GM12865 (cell line): Measurements from ENCODE around the gene ACOX1.

Experiments used
- DNase-seq: peaks from one replicate; pipeline ENCODE4 v3.0.0; 2010; ENCODE audit warnings: low read depth
- H3K4me3 ChIP-seq: 2 replicates; pipeline ENCODE4 v1.5.1; 2011; ENCODE audit warnings: mild to moderate bottlenecking, low read depth, low read length, control low read depth
- TF ChIP-seq, protein P1 (sequence below): IDR thresholded peaks from 2 replicates; pipeline ENCODE4 v1.5.1; 2011; ENCODE audit warnings: low read length, control low read depth, low read depth, inconsistent platforms; ENCODE audit not compliant: insufficient read depth; ENCODE audit errors: missing control alignments

Gene ACOX1

DNA sequence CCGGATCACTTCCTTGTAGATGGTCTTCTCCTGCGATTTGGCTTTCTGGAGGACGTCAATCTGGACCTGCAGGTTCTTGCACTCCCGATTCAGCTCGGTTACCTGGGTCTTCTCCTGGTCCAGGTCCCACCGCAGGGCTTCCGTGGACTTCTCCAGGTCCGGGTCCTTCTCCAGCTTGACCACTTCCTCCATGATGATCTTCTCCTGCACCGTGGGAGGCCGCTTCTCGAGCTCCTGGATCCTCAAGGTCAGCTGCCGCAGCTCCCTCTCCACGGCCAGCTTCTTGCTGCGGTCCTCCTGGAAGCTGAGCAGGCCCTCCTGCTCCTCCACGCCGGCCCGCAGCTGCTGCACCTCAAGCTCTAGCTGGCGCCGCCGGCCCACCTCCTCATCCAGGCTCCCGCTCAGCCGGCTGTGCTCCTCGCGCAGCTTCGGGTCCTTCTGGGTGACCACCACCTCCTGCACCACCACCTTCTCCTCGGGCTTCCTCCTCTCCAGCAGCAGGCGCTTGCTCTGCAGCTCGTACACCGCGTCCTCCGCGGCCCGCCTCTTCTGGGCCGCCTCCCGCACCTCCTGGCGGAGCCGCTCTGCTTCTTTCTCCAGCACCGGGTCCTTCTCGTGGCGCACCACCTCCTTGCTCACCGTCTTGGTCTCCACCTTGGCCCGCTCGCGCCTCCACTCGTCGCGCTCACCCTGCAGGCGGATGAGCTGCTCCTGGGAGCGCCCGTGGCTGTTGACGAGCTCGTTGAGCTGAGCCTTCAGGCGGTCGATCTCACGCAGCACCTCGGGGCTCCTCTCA, 29.9 kb upstream of the ACOX1 start:
- no peak for DNase-seq
- no peak overlapping the region for H3K4me3 ChIP-seq
- TF ChIP-seq, protein P1, sequence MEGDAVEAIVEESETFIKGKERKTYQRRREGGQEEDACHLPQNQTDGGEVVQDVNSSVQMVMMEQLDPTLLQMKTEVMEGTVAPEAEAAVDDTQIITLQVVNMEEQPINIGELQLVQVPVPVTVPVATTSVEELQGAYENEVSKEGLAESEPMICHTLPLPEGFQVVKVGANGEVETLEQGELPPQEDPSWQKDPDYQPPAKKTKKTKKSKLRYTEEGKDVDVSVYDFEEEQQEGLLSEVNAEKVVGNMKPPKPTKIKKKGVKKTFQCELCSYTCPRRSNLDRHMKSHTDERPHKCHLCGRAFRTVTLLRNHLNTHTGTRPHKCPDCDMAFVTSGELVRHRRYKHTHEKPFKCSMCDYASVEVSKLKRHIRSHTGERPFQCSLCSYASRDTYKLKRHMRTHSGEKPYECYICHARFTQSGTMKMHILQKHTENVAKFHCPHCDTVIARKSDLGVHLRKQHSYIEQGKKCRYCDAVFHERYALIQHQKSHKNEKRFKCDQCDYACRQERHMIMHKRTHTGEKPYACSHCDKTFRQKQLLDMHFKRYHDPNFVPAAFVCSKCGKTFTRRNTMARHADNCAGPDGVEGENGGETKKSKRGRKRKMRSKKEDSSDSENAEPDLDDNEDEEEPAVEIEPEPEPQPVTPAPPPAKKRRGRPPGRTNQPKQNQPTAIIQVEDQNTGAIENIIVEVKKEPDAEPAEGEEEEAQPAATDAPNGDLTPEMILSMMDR, result no peak

DNA sequence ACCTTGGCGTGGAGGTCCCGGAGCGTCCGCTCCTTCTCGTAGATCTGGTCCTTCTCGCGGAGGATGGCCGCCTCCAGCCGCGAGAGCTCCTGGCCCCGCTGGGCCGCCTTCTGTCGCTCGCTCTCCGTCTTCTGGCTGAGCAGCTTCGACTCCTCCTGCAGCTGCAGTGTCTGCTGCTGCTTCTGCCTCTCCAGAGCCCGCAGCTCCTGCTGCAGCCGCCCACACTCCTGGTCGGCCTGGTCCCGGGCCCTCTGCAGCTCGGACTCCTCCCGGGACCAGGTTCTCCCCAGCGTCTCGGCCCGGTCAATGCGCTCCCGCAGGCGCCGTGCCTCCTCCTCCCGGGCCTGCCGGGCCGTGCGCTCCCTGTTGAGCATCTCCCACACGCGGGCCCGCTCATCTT, 29.2 kb upstream of the ACOX1 start:
- DNase-seq, result no peak
- no peak overlapping the region for H3K4me3 ChIP-seq
- TF ChIP-seq, protein P1, result no peak

DNA sequence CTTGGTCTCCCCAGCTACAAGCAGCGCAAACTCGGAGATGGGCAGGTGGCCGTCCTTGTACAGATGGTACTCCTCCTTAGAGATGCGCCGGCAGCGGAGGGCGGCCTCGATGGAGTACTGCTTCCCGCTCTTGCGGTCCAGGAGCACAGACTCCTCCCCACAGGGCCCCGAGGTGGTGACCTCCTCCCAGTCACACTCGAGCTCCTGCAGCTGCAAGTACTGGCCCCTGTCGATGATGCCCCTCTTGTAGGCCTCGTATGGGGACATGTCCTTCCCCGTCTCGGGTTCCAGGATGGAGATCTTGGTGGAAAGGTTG, 28.8 kb upstream of the ACOX1 start:
- TF ChIP-seq, protein P1, result no peak
- no peak overlapping the region for H3K4me3 ChIP-seq
- DNase-seq, result no peak

DNA sequence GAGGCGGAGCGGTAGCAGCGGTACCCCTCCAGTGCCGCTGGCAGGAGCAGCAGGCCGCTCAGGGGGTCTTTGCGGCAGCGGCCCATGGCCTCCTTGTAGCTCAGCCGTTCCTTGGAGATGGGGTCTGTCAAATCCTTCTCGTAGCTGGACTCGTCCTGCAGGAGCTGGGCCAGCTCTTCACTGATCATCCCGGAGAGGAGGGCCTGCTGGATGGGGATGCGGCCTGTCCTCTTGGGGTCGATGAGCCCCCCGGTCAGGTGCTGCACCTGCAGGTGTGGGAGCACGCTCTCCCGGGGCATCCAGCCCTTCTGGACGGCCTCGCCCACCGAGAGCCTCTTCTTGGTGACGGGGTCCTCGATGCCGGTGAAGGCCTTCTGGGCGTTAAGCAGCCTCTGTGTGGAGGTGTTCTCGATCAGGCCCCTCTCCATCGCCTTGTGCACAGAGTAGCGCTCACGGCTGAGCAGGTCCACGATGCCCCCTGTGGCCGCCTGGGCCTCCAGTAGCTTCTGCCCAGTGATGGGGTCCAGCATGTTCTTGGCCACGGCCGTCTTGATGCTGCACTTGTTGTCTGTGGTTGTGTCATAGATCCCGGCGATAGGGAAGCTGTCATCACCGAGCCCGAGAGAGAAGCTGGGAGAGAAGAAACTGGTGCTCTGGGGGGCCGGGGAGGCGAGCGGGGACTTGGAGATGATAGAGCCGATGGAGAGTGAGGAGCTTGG, 28.3 kb upstream of the ACOX1 start:
- H3K4me3 ChIP-seq, result no peak overlapping the region
- TF ChIP-seq, protein P1, result no peak
- no peak for DNase-seq

DNA sequence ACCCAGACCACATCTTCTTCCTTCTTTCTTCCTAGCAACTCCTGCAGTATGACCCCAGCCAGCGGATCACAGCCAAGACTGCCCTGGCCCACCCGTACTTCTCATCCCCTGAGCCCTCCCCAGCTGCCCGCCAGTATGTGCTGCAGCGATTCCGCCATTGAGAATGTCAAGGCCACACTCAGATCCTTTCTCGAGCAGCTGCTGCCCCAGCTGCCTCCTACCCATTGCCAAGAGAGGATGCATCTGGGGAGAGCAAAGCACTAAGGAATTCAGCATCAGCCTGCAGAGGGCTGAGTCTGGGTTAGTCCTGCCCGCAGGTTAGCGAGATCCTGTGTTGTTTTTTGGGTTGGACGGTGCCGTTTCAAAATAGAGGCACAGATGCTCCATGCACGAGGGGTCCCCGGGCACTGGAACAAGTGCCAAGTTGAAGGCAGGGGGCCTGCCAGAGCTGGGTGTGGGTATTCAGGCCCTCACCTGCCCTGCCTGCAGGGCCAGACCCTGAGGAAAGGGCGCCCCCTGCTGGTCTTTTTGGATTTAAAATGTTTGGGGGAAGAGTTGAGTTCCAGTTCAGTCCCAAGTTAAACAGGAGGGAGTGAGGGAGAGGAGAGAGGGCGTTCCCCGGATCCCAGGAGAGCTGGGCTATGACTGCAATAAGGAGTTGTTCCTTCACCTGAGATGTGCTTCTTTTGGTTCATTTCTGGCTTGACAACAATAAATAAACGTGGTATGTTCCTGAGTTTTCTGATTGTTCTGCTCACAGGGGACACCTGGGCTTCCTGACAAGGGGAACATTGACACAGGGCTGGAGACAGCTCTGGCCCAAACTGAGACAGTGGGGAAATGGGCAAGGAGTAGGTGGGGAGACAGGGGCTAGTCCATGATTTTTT, 26.5 kb upstream of the ACOX1 start:
- peak; percentile 77 for DNase-seq
- H3K4me3 ChIP-seq, result no peak overlapping the region
- TF ChIP-seq, protein P1, result peak; percentile 61

DNA sequence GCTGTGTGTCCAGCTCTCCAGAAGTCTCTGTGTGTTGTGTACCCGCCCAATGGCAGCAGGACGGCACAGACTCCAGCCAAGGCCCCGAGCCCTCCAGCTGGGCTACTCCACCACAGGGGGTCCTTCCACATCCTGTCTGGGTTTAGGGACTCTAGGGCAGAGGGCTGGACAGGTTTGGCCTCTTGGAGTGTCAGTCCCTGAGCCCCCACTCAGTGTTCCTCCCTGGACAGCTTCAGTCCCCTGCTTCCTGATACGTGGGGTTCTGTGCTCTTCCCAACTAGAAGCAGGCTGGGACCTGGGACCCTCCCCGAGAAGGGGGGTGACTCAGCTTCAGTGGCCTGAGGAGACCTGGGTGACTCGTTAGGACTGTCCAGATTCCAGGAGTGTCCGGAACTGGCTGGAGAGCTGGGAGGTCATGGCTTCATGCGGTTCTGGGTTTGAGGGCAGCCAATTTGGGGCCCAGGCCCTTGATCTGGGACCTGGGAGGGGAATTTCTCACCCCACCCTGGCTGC, 25.8 kb upstream of the ACOX1 start:
- DNase-seq, result no peak
- H3K4me3 ChIP-seq, result no peak overlapping the region
- TF ChIP-seq, protein P1, result no peak
